HG03280 (cell line): ENCODE measurements around the gene HERC5.
"Not testable (repeated sequence)": the region's sequence is repeated elsewhere in the genome, so short reads cannot be mapped to it uniquely, and the experiment has no call there.

Source experiments
- ATAC-seq: cut with Tn5 transposase; IDR thresholded peaks from one replicate; pipeline ENCODE4 v1.9.1; 2021; ENCODE audit warnings: mild to moderate bottlenecking, moderate library complexity; ENCODE audit not compliant: unreplicated experiment

HERC5 gene

GRCh38 chr4:88456670-88457306, at the start of gene HERC5:
HERC5 (plus strand) TSS chr4:88457119; CDS start chr4:88457270, 151 bp downstream.
- ATAC-seq = peak; percentile 94

DNA sequence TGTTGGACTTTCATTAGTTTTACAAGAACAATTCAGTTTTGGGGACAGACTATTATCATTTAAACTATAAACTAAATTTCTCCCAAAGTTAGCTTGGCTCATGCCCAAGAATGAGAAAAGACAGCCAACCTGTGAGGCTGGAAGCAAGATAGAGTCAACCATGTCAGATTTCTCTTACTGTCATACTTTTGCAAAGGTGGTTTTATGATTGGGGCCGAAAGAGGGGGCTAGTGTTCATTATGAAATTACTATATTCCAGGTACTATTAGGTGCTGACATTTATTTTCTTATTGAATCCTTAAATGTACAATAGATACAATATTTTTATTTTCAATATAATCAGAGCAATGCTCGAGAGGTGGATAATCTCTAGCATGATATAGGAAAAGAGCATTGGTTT, 47.7 kb upstream of the HERC5 start:
- no peak for ATAC-seq

- no peak for ATAC-seq
These were observed 47.1 kb upstream of the HERC5 start for GRCh38 chr4:88409789-88410188.

- ATAC-seq = no peak
These were observed 45.3 kb upstream of the HERC5 start for GRCh38 chr4:88411491-88412096.

GRCh38 chr4:88413801-88414200, 43.1 kb upstream of the HERC5 start:
- ATAC-seq = no peak

DNA sequence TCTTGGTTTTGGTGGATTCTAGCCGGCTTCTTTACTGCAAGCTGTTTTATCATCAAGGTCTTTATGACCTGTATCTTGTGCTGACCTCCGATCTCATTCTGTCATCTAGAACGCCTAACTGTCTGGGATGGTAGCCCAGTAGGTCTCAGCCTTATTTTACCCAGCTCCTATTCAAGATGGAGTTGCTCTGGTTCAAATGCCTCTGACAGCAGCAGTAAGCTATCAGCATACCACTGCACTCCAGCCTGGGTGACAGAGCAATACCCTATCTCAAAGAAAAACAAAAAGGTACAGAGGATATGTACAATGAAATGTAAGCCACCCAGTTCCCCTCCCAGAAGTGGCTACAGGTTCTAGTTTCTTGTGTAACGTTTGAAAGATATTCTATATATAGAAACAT, 42.2 kb upstream of the HERC5 start:
- ATAC-seq = no peak

DNA sequence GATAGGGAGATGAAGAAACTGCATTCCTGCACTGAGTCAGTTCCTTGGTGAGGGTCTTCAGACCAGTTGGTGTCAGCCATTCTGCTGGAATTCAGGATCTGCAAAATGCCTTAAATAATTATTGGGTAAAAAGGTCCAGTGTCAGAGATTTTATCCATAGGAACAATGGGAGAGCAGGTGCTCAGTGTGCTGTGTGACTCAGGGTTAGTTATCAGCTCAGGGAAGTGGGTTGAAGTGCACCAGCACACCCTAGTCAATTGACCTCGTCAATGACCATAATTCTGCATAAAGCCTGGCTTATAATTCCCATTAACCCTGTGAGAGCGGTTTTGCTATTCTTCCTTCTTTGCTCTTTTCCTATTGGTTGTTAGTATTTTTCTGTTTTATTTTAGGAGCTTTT, 40.9 kb upstream of the HERC5 start:
- ATAC-seq = no peak

- no peak for ATAC-seq
These were observed 38.5 kb upstream of the HERC5 start for GRCh38 chr4:88418411-88418810.

- ATAC-seq = peak; percentile 71
These were observed 37.0 kb upstream of the HERC5 start for GRCh38 chr4:88419874-88420273.

DNA sequence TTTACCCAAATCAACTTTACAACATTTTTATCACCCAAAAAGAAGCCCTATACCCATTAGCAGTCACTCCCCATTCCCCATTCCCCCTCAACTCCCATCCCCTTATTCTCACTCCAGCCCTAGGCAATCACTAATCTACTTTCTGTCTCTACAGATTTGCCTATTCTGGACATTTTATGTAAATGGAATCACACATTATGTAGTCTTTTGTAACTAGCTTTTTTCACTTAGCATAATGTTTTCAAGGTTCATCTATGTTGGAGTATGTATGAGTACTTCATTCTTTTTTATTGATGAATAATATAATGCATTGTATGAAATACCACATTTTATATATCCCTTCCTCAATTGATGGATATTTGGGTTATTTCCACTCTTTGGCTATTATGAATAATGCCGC, 36.1 kb upstream of the HERC5 start:
- no peak for ATAC-seq

GRCh38 chr4:88422403-88422802, 34.5 kb upstream of the HERC5 start:
- no peak for ATAC-seq

DNA sequence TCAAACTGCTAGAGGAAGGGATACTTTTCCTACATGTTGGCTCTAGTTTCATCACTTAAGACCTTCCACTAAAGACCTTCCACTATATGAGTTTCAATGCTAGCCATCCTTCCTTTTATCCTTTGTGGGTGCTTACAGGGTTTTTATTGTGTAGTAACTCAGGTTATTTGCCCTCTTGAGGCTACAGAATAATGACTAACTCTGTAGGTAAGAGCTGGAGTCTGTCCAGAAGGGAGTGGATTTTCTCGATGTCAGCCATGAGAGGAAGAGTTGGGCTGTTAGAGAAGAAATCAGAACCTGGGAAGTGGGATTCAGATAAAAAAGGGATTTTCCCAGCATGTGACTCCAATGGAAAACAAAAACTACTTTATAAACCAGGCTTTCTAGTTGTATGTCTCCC, 27.5 kb upstream of the HERC5 start:
- no peak for ATAC-seq

DNA sequence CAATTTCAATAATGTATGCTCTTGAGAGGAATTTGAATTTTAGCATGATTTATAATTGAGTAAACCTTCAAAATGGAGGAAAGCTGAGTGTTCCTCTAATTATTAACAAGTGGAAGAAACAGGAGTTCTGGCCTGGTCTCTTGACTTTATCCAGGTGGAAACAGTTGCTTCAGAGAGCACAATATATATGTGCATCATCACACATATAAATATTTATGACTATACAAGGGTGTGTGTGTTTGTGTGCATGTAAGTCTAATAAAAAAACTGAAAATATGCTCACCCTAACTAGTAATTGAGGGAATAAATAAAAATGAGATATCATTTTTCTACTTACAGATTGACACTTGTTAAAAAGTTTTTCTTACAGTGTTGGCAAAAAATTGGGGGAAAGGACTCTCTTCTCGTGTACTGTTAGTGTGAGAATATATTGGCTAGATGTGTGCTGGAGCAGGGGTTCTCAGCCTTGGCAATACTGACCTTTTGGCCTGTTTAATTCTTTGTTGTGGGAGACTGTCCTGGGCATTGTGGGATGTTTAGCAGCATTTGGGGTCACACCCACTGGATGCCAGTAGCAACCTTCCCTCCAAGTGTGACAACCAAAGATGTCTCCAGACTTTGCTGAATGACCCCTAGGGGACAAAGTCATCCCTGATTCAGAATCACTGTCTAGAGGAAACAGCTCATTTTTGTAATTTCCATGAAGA, 20.8 kb upstream of the HERC5 start:
- ATAC-seq = no peak

GRCh38 chr4:88437873-88438272, 19.0 kb upstream of the HERC5 start:
- not testable (repeated sequence) for ATAC-seq

DNA sequence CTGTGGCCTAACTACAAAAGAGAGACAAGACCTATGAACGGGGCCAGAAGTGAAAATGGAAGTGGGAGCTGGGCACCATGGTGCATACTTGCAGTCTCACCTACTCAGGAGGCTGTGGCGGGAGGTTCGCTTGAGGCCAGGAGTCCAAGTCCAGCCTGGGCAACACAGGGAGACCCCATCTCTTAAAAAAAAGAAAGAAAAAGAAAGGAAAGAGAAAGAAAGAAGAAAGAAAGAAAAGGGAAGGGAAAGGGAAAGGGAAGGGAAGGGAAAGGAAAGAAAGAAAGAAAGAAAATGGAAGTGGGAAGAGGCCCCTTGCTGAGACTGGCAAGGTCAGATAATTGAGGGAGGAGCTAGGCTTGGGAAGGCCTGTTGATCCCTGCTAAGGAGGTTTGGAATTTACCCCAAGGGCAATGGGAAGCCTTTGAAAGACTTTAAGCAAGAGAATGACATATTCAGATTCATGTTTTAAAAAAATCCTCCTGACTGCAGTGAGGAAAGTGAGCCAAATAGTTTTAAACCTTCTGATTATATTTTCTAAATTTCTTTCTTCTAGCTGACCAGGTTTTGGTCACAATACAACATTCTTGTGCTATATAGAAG, 17.7 kb upstream of the HERC5 start:
- ATAC-seq = no peak

DNA sequence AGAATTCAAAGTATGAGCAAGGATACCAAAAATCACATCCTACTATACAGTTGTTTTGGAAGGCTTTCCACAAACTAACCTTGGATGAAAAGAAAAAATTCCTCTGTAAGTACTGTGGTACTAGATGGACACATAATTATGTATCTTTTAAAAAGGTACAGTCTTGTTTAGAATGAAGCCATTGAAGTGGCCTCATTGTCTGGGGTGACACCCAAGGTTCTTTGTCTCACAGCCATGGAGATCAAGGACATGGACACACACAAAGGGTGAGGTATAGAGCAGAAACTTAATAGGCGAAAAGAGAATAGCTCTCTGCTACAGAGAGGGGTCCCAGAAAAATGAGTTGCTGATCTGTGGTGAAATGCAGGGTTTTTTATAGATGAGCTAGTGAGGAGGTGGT, 16.8 kb upstream of the HERC5 start:
- ATAC-seq = no peak

DNA sequence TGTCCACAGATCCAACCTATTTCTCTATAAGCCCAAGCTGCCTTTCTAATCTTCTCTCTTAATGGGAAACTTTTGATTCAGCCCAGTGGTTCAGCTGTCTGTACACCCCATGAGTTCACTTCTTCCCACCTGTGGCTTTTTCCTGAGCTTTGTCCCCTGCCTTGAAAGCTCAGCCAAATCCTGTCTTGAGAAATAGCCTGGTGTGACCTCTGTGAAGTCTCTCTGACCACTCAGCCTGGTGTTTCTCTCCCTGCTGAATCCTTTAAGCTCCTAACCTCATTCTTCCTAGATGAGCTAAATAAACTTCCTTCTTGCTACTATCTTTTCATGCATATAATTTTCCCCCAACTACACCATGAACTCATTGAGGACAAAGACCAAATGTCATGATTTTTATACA, 15.2 kb upstream of the HERC5 start:
- no peak for ATAC-seq

GRCh38 chr4:88442689-88443191, 14.2 kb upstream of the HERC5 start:
- no peak for ATAC-seq

GRCh38 chr4:88443486-88443885, 13.4 kb upstream of the HERC5 start:
- no peak for ATAC-seq

DNA sequence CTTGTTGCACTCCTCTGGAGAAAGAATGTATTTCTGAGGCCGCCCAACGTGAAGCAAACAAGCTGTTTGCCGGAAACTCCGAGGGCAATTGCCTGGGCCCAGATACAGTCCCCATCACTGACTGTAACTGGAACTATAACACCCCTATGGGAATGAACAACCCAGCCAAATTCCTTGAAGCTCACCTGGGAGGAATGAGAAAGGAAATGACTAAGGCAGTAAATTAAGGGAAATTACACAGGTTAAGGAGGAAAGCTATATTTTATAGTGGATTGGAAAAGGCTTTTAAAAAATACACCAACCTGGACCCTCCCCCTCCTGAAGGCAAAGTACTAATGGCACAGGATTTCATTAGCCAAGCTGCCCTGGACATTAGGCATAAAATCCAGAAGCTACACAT, 11.7 kb upstream of the HERC5 start:
- ATAC-seq = no peak

DNA sequence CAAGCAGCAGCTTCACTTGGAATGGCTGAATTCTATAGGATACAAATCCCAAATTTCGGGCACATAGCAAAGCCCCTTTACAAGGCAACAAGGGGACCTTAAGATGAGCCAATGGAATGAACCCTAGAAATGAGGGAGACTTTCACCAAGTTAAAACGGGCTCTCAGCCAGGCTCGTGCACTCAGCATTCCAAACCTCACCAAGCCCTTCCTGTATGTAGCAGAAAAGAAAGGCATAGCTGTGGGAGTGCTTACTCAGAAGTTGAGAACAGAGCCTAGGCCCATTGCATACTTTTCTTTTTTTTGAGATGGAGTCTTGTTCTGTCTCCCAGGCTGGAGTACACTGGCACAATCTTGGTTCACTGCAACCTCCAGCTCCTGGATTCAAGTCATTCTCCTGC, 10.8 kb upstream of the HERC5 start:
- ATAC-seq = no peak
